HepG2 (cell line): ENCODE results near the gene TRIP6. TPM values are rescaled to one million over a fixed set of nuclear protein-coding genes. Genes with fewer than 3 reads are reported as not detected.

Experiments
- ATAC-seq: fragments of 200-7000 bp; cut with Tn5 transposase; 3 replicates; pipeline ENCODE4 v1.9.1; 2020; ENCODE audit warnings: mild to moderate bottlenecking, moderate library complexity
- BruUV-seq: library from RNA; stranded (reverse); fragments of 400-500 nt; replicated peaks from 2 replicates; lab custom pipeline; 2021; lab: Mats Ljungman, UMichigan
- CTCF ChIA-PET: fragments of 300-600 bp; formaldehyde crosslinking; extraction: SDS; loops from one replicate; lab custom pipeline; 2021; ENCODE audit warnings: low total read pairs, inconsistent platforms, low intra/inter-chr PET ratio; lab: Yijun Ruan, JAX
- POLR2A ChIA-PET: fragments of 350-600 bp; sonication (Branson Sonifier 250); formaldehyde crosslinking; loops from one replicate; lab custom pipeline; 2020; ENCODE audit warnings: antibody characterized with exemption, inconsistent platforms; lab: Yijun Ruan, JAX
- DNase-seq: peaks from one replicate; pipeline ENCODE4 v3.0.0-alpha.2; 2015; ENCODE audit warnings: low spot score
- FAIRE-seq: peaks from 3 replicates; lab custom pipeline; 2011; peaks lifted over from hg19 to GRCh38; lab: Jason Lieb, UNC
- H2AFZ ChIP-seq: one replicate; pipeline ENCODE4 v1.6.1; 2011; ENCODE audit warnings: low read length, inconsistent platforms
- H3K27ac ChIP-seq: fragments of 300-600 bp; 3 replicates; pipeline ENCODE4 v1.8.0; 2011; ENCODE audit warnings: mixed run types, mild to moderate bottlenecking, mixed read lengths, low read length, inconsistent platforms; ENCODE audit not compliant: insufficient read depth; ENCODE audit errors: extremely low read length
- H3K27me3 ChIP-seq, 2 experiments: fragments of 200-600 bp in 1 of 2; 2 replicates in 1 of 2; 3 replicates in 1 of 2; pipeline versions ENCODE4 v1.6.0 to v1.8.0; 2011; ENCODE audit warnings: low read length in 2 of 2, mild to moderate bottlenecking in 2 of 2, moderate library complexity in 2 of 2, inconsistent platforms in 1 of 2; ENCODE audit not compliant: insufficient read depth in 2 of 2, control insufficient read depth in 1 of 2
- H3K36me3 ChIP-seq, 2 experiments: fragments of 200-600 bp in 1 of 2; replicated peaks in 1 of 2; 2 replicates in 1 of 2; 3 replicates in 1 of 2; pipeline versions ENCODE4 v1.5.1 to v1.8.0; 2011; ENCODE audit warnings: low read length in 2 of 2, inconsistent platforms in 1 of 2; ENCODE audit not compliant: insufficient read depth in 2 of 2, control insufficient read depth in 1 of 2
- H3K4me1 ChIP-seq: 2 replicates; pipeline ENCODE4 v1.5.1; 2012; ENCODE audit warnings: low read length, inconsistent platforms; ENCODE audit not compliant: insufficient read depth
- H3K4me2 ChIP-seq: 2 replicates; pipeline ENCODE4 v1.6.0; 2011; ENCODE audit warnings: low read depth, low read length, inconsistent platforms
- H3K4me3 ChIP-seq, 3 experiments: fragments of 200-600 bp in 1 of 3; sonication (generic), shearing (Covaris generic) in 1 of 3; replicated peaks in 1 of 3; 2 replicates each; pipeline ENCODE4 v1.5.1; 2011 to 2016; ENCODE audit warnings: low read length in 3 of 3, inconsistent platforms in 2 of 3, low read depth in 2 of 3, mild to moderate bottlenecking in 2 of 3, control low read depth in 1 of 3, mixed read lengths in 1 of 3; ENCODE audit not compliant: insufficient read depth in 1 of 3
- H3K79me2 ChIP-seq: one replicate; pipeline ENCODE4 v1.6.1; 2011; ENCODE audit warnings: low read length, inconsistent platforms; ENCODE audit not compliant: insufficient read depth
- H3K9ac ChIP-seq: 2 replicates; pipeline ENCODE4 v1.6.0; 2011; ENCODE audit warnings: mild to moderate bottlenecking, low read depth, low read length, inconsistent platforms; ENCODE audit not compliant: insufficient read depth
- H3K9me3 ChIP-seq: 2 replicates; pipeline ENCODE4 v1.5.1; 2012; ENCODE audit warnings: mild to moderate bottlenecking, low read length
- H4K20me1 ChIP-seq: 2 replicates; pipeline ENCODE4 v1.6.0; 2011; ENCODE audit warnings: inconsistent platforms, mild to moderate bottlenecking, low read length, moderate library complexity; ENCODE audit not compliant: insufficient read depth
- ATF7 ChIP-seq, 2 experiments: fragments of 450-650 bp in 1 of 2; sonication (generic) in 1 of 2; formaldehyde crosslinking in 1 of 2; IDR thresholded peaks; 2 replicates each; pipeline versions ENCODE4 v1.4.0 to v1.6.1; 2016 to 2020; ENCODE audit warnings: antibody characterized with exemption in 1 of 2, mild to moderate bottlenecking in 1 of 2, missing genetic modification reagents in 1 of 2
- FOXK2 ChIP-seq: fragments of 450-650 bp; IDR thresholded peaks from 2 replicates; pipeline ENCODE4 v1.6.1; 2016
- FOXP1 ChIP-seq, 2 experiments: fragments of 450-650 bp in 1 of 2; IDR thresholded peaks; 2 replicates each; pipeline ENCODE4 v1.6.1; 2017 to 2018; ENCODE audit warnings: antibody characterized with exemption in 1 of 2
- HDAC1 ChIP-seq: sonication (generic); formaldehyde crosslinking; IDR thresholded peaks from 2 replicates; pipeline ENCODE4 v1.5.1; 2020; ENCODE audit warnings: mild to moderate bottlenecking, missing genetic modification reagents
- MAFK ChIP-seq, 2 experiments: IDR thresholded peaks in 1 of 2; conservative IDR thresholded peaks in 1 of 2; 2 replicates each; pipeline ENCODE4 v1.6.1; 2011; ENCODE audit warnings: improper control_type of control experiment in 2 of 2, low read length in 2 of 2
- MZF1 ChIP-seq: sonication (generic); formaldehyde crosslinking; IDR thresholded peaks from 2 replicates; pipeline ENCODE4 v1.8.1; 2023; ENCODE audit warnings: mild to moderate bottlenecking, missing genetic modification reagents, borderline replicate concordance
- SMARCC2 ChIP-seq: fragments of 450-650 bp; IDR thresholded peaks from 2 replicates; pipeline ENCODE4 v1.6.1; 2017; ENCODE audit warnings: antibody characterized with exemption, mild to moderate bottlenecking
- SRSF4 ChIP-seq: fragments of 200-400 bp; formaldehyde crosslinking; IDR thresholded peaks from one replicate; pipeline ENCODE4 v1.6.1; 2018; ENCODE audit warnings: mild to moderate bottlenecking, low read depth, low read length, moderate library complexity; ENCODE audit not compliant: poor library complexity, severe bottlenecking
- TFAP4 ChIP-seq: sonication (generic); IDR thresholded peaks from 2 replicates; pipeline ENCODE4 v1.6.1; 2016; ENCODE audit warnings: low read depth, borderline replicate concordance
- ZBTB38 ChIP-seq: sonication (generic); formaldehyde crosslinking; IDR thresholded peaks from 2 replicates; pipeline ENCODE4 v1.5.1; 2020; ENCODE audit warnings: mild to moderate bottlenecking, missing genetic modification reagents
- ZBTB7A ChIP-seq: sonication (generic); formaldehyde crosslinking; IDR thresholded peaks from 2 replicates; pipeline ENCODE4 v1.8.0; 2022; ENCODE audit warnings: mild to moderate bottlenecking, missing genetic modification reagents
- ZFP91 ChIP-seq: sonication (generic); formaldehyde crosslinking; IDR thresholded peaks from 2 replicates; pipeline ENCODE4 v1.9.0; 2022; ENCODE audit warnings: missing genetic modification reagents, mild to moderate bottlenecking, borderline replicate concordance
- ZMAT5 ChIP-seq: sonication (generic); formaldehyde crosslinking; IDR thresholded peaks from 2 replicates; pipeline ENCODE4 v1.5.0; 2020; ENCODE audit warnings: mild to moderate bottlenecking, low read depth, missing genetic modification reagents, borderline replicate concordance
- ZNF160 ChIP-seq: sonication (generic); formaldehyde crosslinking; IDR thresholded peaks from 2 replicates; pipeline ENCODE4 v1.8.0; 2022; ENCODE audit warnings: mild to moderate bottlenecking, inconsistent platforms, missing genetic modification reagents
- ZNF292 ChIP-seq: sonication (generic); formaldehyde crosslinking; IDR thresholded peaks from 2 replicates; pipeline ENCODE4 v1.8.1; 2022; ENCODE audit warnings: mild to moderate bottlenecking, low read depth, missing genetic modification reagents, borderline replicate concordance
- ZNF337 ChIP-seq: sonication (generic); formaldehyde crosslinking; IDR thresholded peaks from 2 replicates; pipeline ENCODE4 v1.5.1; 2020; ENCODE audit warnings: missing genetic modification reagents, low read depth, mild to moderate bottlenecking, borderline replicate concordance
- ZNF350 ChIP-seq: sonication (generic); formaldehyde crosslinking; IDR thresholded peaks from 2 replicates; pipeline ENCODE4 v1.4.0; 2020; ENCODE audit warnings: mild to moderate bottlenecking, low read depth, missing genetic modification reagents, borderline replicate concordance
- ZNF431 ChIP-seq: sonication (generic); formaldehyde crosslinking; IDR thresholded peaks from 2 replicates; pipeline ENCODE4 v1.9.0; 2022; ENCODE audit warnings: missing genetic modification reagents, low read depth, mild to moderate bottlenecking, borderline replicate concordance
- ZNF782 ChIP-seq: sonication (generic); formaldehyde crosslinking; IDR thresholded peaks from 2 replicates; pipeline ENCODE4 v1.4.0; 2020; ENCODE audit warnings: missing genetic modification reagents, mild to moderate bottlenecking, borderline replicate concordance
- WGBS: methylation state at CpG from one replicate; pipeline ENCODE4 v1.1.6; 2017; ENCODE audit warnings: low lambda C conversion rate; 5-methylcytosine and 5-hydroxymethylcytosine counted together
- in situ Hi-C: cut with HindIII; loops from 2 replicates; pipeline ENCODE4 v1.10.0; 2017; ENCODE audit warnings: low pct_unique_long_range_greater_than_20kb; ENCODE audit not compliant: extremely low pct_ligation_motif_present
- intact Hi-C: fragments of 100-400 bp; cut with micrococcal nuclease; formaldehyde crosslinking; loops from one replicate; pipeline ENCODE4 v1.10.0; 2022; ENCODE audit not compliant: unreplicated experiment
- polyA plus RNA-seq, 8 experiments: library from polyadenylated mRNA; depleted of rRNA in 3 of 8; stranded (reverse) in 7 of 8; unstranded in 1 of 8; fragments of >200 nt; fragmentation: Illumina TruSeq in 4 of 8; extraction: Trizol in 4 of 8; gene quantifications; 2 replicates each; pipeline versions ENCODE4 v1.2.1 to v1.2.3, GENCODE V29; 2011 to 2016; ENCODE audit warnings: low read depth in 4 of 8, missing spikeins in 1 of 8, mixed read lengths in 1 of 8; ENCODE audit not compliant: insufficient read depth in 1 of 8
- total RNA-seq, 5 experiments: library from RNA; depleted of rRNA; stranded (reverse); fragments of >200 nt; fragmentation: Illumina TruSeq; extraction: Trizol; gene quantifications; 2 replicates each; pipeline ENCODE4 v1.2.3, GENCODE V29; 2016; ENCODE audit warnings: low read depth in 1 of 5

TRIP6 gene
- total and polyA plus RNA-seq, 2 of the 13 experiments (the other 11 are each of a cell fraction or from before 2014, with no cell fraction given), result 0.34 to 0.38 TPM

- in situ Hi-C loops, result loop anchor here (10.0 kb wide), 2 partner anchors 57 to 147 kb away; partner anchors contain the start of gene POP7
- WGBS, result 1% methylated on average over 14 of the region's 71 CpGs
- TF ChIP-seq ZNF782 (CRISPR knock-in tag) (no peak), ATF7 (IDR thresholded peaks at IDR 0.05) (no peak), ATF7 (CRISPR knock-in tag; IDR thresholded peaks at IDR 0.05) (no peak), ZNF350 (CRISPR knock-in tag) (no peak), ZBTB7A (no peak), ZFP91 (CRISPR knock-in tag) (peak; percentile 89; the same call in 1 of the 2 replicates), HDAC1 (CRISPR knock-in tag) (peak; percentile 95), MAFK (conservative IDR thresholded peaks at IDR 0.05 in 1 of 2, IDR thresholded peaks at IDR 0.05 in 1 of 2; ENCODE audit: low read length in 2 of 2) (no peak), ZBTB38 (peak; percentile 51; the same call in 1 of the 2 replicates), TFAP4 (no peak; the same call in 1 of the 2 replicates), SRSF4 (no peak), ZNF160 (CRISPR knock-in tag) (peak; percentile 52; the same call in 1 of the 2 replicates), ZMAT5 (CRISPR knock-in tag) (no peak), SMARCC2 (no peak), ZNF337 (CRISPR knock-in tag) (no peak), MZF1 (CRISPR knock-in tag) (no peak), FOXK2 (no peak), FOXP1 (IDR thresholded peaks at IDR 0.05) (no peak), FOXP1 (CRISPR knock-in tag; IDR thresholded peaks at IDR 0.05) (no peak), ZNF431 (CRISPR knock-in tag) (no peak), ZNF292 (peak; percentile 37)
Observed at GRCh38 chr7:100852048-100852872, 14.9 kb upstream of the TRIP6 start, which contains the start of gene SLC12A9. TSS of gene SLC12A9 (plus strand) at chr7:100852713. CDS start at chr7:100854198, 1,485 bp downstream.

More at GRCh38 chr7:100852048-100852872, 14.9 kb upstream of the TRIP6 start, which contains the start of gene SLC12A9:
- Histone ChIP-seq H3K79me2 (no peaks in the 10 kb centered on the region), H3K27me3 (no peaks in the 10 kb centered on the region; a peak in 1 of 5 replicates), H3K9me3 (no peaks in the 10 kb centered on the region), H3K27ac (no peak within 1 kb of the TSS), H3K4me3 (peak within 1 kb of the TSS; percentile 62 to 87 (median 85)), H2AFZ (peak within 1 kb of the TSS; percentile 42), H3K9ac (peak within 1 kb of the TSS; percentile 69), H3K4me2 (peak within 1 kb of the TSS; percentile 98), H3K4me1 (peaks cover 23% of the 10 kb centered on the region), H4K20me1 (no peaks in the 10 kb centered on the region), H3K36me3 (no peaks in the 10 kb centered on the region)
- ChIA-PET CTCF (interaction anchor here (1.1 to 2.6 kb wide), 5 partner anchors 15 to 146 kb away, joined by 3 to 61 read pairs (median 5); partner anchors contain the start of gene POP7), POLR2A (interaction anchor here (0.5 to 4.8 kb wide), 16 partner anchors 16 to 471 kb away, joined by 3 to 66 read pairs (median 6); partner anchors contain the start of genes EPHB4, MOGAT3, POP7 and SRRT)
- peak; percentile 51 for FAIRE-seq
- no TSS peak for BruUV-seq
- DNase-seq, result peak; percentile 73
- ATAC-seq, result peak; percentile 99
- intact Hi-C loops, result loop anchor here (1.0 kb wide), 1 partner anchor 53 kb away; no protein-coding TSS in a partner anchor
